ENCODE measurements around the gene LPP. TPM values are rescaled to one million over a fixed set of nuclear protein-coding genes. Genes with fewer than 3 reads are reported as not detected.

Gene LPP
- total RNA-seq, 5 donors from 2014 or later (not counting 1 experiment from before 2014, with no cell fraction given), result 23.8 to 82.6 (median 39.3) TPM

DNA sequence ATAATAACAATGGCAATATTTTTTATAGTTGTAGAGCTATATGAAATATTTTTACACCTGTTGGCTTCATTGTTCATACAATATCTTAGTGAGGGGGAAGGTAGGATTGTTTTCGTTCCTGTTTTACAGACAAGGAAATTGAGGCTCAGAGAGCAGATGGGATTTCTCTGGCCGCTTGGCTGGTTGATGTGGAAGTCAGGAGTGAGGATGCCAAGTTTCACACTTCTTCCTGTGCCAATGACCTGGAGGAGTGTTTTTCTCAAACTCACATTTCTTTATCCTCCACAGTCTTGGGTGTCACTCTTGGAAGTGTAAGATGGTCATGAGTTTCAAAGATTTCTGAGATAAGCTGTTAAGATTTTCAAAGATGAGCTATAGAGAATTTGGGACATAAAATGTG, 50.6 kb downstream of the LPP start:
- H3K4me3 ChIP-seq (ENCODE audit: control insufficient read depth in 1 of 2, extremely low read depth in 1 of 2, low read length in 1 of 2), result no peak overlapping the region
- H3K4me1 ChIP-seq (ENCODE audit: control insufficient read depth in 1 of 2, extremely low read depth in 1 of 2, insufficient read depth in 2 of 2, low read length in 2 of 2), result no peaks in the 10 kb centered on the region
- H3K27ac ChIP-seq (ENCODE audit: low read length), result no peak overlapping the region
- CTCF ChIA-PET, result interaction anchor here (0.7 to 0.9 kb wide), 3 partner anchors 20 to 457 kb away, joined by 3 to 10 read pairs (median 7); no protein-coding TSS in a partner anchor
- H3K27me3 ChIP-seq (replicated peaks in 1 of 2; ENCODE audit: control insufficient read depth in 2 of 2, extremely low read depth in 1 of 2, insufficient read depth in 2 of 2, low read length in 1 of 2), result no peaks in the 10 kb centered on the region
- Mint-ChIP-seq H3K27me3 (no peaks in the 10 kb centered on the region), H3K4me1 (peaks cover 10 to 26% (median 12%) of the 10 kb centered on the region in 3 donors), H3K9me3 (no peaks in the 10 kb centered on the region), H3K36me3 (peaks cover 32% of the 10 kb centered on the region), H3K27ac (no peak overlapping the region), H3K4me3 (no peak overlapping the region)
- 100% methylated on average over 1 of the region's 2 CpGs for WGBS (ENCODE audit: insufficient coverage)
- DNase-seq, result no peak
- H3K9me3 ChIP-seq, result no peaks in the 10 kb centered on the region
- no peak for ATAC-seq (replicated peaks in 1 of 4)
- peaks cover 0 to 3% of the 10 kb centered on the region in 2 donors for H3K36me3 ChIP-seq (ENCODE audit: control insufficient read depth in 2 of 2, extremely low read depth in 1 of 2, insufficient read depth in 1 of 2, low read length in 1 of 2)
- POLR2A ChIA-PET, result no interaction called here

- H3K9me3 Mint-ChIP-seq, result no peaks in the 10 kb centered on the region
- DNase-seq, result no peak
- peaks cover 10 to 26% (median 13%) of the 10 kb centered on the region in 3 donors for H3K4me1 Mint-ChIP-seq
- H3K4me3 ChIP-seq (ENCODE audit: control insufficient read depth in 1 of 2, extremely low read depth in 1 of 2, low read length in 1 of 2), result no peak overlapping the region
- H3K27me3 Mint-ChIP-seq, result no peaks in the 10 kb centered on the region
- H3K4me3 Mint-ChIP-seq, result no peak overlapping the region
- ChIA-PET CTCF (interaction anchor here (0.6 to 1.2 kb wide), 3 partner anchors 12 to 460 kb away, joined by 3 to 4 read pairs (median 3); partner anchors contain the start of gene BCL6 (in 1 of the 2)), POLR2A (interaction anchor here in 1 of 2 donors (0.6 kb wide), 2 partner anchors 38 to 234 kb away, joined by 3 to 4 read pairs; no protein-coding TSS in a partner anchor)
- WGBS (ENCODE audit: insufficient coverage), result 92% methylated on average over 7 of the region's 7 CpGs
- H3K27me3 ChIP-seq (replicated peaks in 1 of 2; ENCODE audit: control insufficient read depth in 2 of 2, extremely low read depth in 1 of 2, insufficient read depth in 2 of 2, low read length in 1 of 2), result no peaks in the 10 kb centered on the region
- peaks cover 0 to 4% of the 10 kb centered on the region in 2 donors for H3K36me3 ChIP-seq (ENCODE audit: control insufficient read depth in 2 of 2, extremely low read depth in 1 of 2, insufficient read depth in 1 of 2, low read length in 1 of 2)
- H3K27ac ChIP-seq (ENCODE audit: low read length), result no peak overlapping the region
- no peaks in the 10 kb centered on the region for H3K4me1 ChIP-seq (ENCODE audit: control insufficient read depth in 1 of 2, extremely low read depth in 1 of 2, insufficient read depth in 2 of 2, low read length in 2 of 2)
- H3K36me3 Mint-ChIP-seq, result peaks cover 40% of the 10 kb centered on the region
- H3K27ac Mint-ChIP-seq, result no peak overlapping the region
- H3K9me3 ChIP-seq, result no peaks in the 10 kb centered on the region
- ATAC-seq (replicated peaks in 1 of 4), result no peak
Observed at GRCh38 chr3:188205992-188206416, 52.0 kb downstream of the LPP start.

GRCh38 chr3:188206787-188207186, 52.8 kb downstream of the LPP start:
- no peaks in the 10 kb centered on the region for H3K4me1 ChIP-seq (ENCODE audit: control insufficient read depth in 1 of 2, extremely low read depth in 1 of 2, insufficient read depth in 2 of 2, low read length in 2 of 2)
- ChIA-PET POLR2A (interaction anchor here in 1 of 2 donors (0.6 to 1.0 kb wide), 3 partner anchors 262 to 710 kb away, joined by 3 to 7 read pairs (median 3); no protein-coding TSS in a partner anchor), CTCF (interaction anchor here (0.6 to 1.1 kb wide), 4 partner anchors 146 to 751 kb away, joined by 3 to 6 read pairs (median 4); partner anchors contain the start of gene BCL6 (in 1 of the 2))
- no peak overlapping the region for H3K4me3 ChIP-seq (ENCODE audit: control insufficient read depth in 1 of 2, extremely low read depth in 1 of 2, low read length in 1 of 2)
- no CpG with 5 or more reads among the region's 3 CpGs for WGBS (ENCODE audit: insufficient coverage)
- no peak overlapping the region for H3K27ac Mint-ChIP-seq
- H3K27me3 Mint-ChIP-seq, result no peaks in the 10 kb centered on the region
- H3K36me3 Mint-ChIP-seq, result peaks cover 45% of the 10 kb centered on the region
- no peaks in the 10 kb centered on the region for H3K9me3 ChIP-seq
- ATAC-seq (replicated peaks in 1 of 4) (no peak), DNase-seq (no peak)
- peaks cover 0 to 4% of the 10 kb centered on the region in 2 donors for H3K36me3 ChIP-seq (ENCODE audit: control insufficient read depth in 2 of 2, extremely low read depth in 1 of 2, insufficient read depth in 1 of 2, low read length in 1 of 2)
- no peak overlapping the region for H3K27ac ChIP-seq (ENCODE audit: low read length)
- no peaks in the 10 kb centered on the region for H3K27me3 ChIP-seq (replicated peaks in 1 of 2; ENCODE audit: control insufficient read depth in 2 of 2, extremely low read depth in 1 of 2, insufficient read depth in 2 of 2, low read length in 1 of 2)
- H3K9me3 Mint-ChIP-seq, result no peaks in the 10 kb centered on the region
- peaks cover 10 to 22% (median 13%) of the 10 kb centered on the region in 3 donors for H3K4me1 Mint-ChIP-seq
- H3K4me3 Mint-ChIP-seq, result no peak overlapping the region

- H3K4me1 ChIP-seq (ENCODE audit: control insufficient read depth in 1 of 2, extremely low read depth in 1 of 2, insufficient read depth in 2 of 2, low read length in 2 of 2), result no peaks in the 10 kb centered on the region
- no peak overlapping the region for H3K4me3 ChIP-seq (ENCODE audit: control insufficient read depth in 1 of 2, extremely low read depth in 1 of 2, low read length in 1 of 2)
- CTCF ChIA-PET, result interaction anchor here in 1 of 2 donors (0.5 to 1.1 kb wide), 3 partner anchors 460 to 1127 kb away, joined by 3 read pairs; no protein-coding TSS in a partner anchor
- Mint-ChIP-seq H3K4me1 (peaks cover 4 to 13% (median 9%) of the 10 kb centered on the region in 3 donors), H3K9me3 (no peaks in the 10 kb centered on the region), H3K27me3 (no peaks in the 10 kb centered on the region), H3K36me3 (peaks cover 45% of the 10 kb centered on the region), H3K27ac (no peak overlapping the region), H3K4me3 (no peak overlapping the region)
- no peaks in the 10 kb centered on the region for H3K9me3 ChIP-seq
- no peaks in the 10 kb centered on the region for H3K27me3 ChIP-seq (replicated peaks in 1 of 2; ENCODE audit: control insufficient read depth in 2 of 2, extremely low read depth in 1 of 2, insufficient read depth in 2 of 2, low read length in 1 of 2)
- peaks cover 0 to 4% of the 10 kb centered on the region in 2 donors for H3K36me3 ChIP-seq (ENCODE audit: control insufficient read depth in 2 of 2, extremely low read depth in 1 of 2, insufficient read depth in 1 of 2, low read length in 1 of 2)
- DNase-seq (no peak), ATAC-seq (replicated peaks in 1 of 4) (no peak)
- no peak overlapping the region for H3K27ac ChIP-seq (ENCODE audit: low read length)
- POLR2A ChIA-PET, result interaction anchor here in 1 of 2 donors (1.0 kb wide), 1 partner anchor 467 kb away, joined by 3 read pairs; no protein-coding TSS in a partner anchor
- 100% methylated on average over 4 of the region's 5 CpGs for WGBS (ENCODE audit: insufficient coverage)
Observed at GRCh38 chr3:188207941-188208515, 54.1 kb downstream of the LPP start.

DNA sequence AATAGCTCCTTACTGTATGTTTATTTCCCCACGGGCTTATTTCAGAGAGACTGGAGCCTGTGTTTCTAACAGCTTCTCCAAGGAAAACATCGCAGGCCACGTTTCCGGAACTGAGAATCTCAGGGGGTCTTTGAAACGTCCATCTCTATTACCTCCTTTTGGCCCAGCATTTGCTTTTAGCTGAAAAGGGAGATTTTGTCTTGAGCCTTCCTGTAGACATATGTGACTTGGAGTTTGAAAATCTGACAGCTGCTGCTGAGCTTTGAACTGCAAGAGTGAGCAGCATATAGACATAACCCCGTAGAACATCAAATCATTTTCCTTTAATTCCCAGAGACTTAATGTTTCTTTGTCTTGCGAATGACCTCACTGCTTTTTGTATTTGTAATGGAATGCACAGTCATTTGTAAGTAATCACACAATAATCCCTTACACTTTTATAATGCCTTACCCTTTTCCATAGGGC, 54.6 kb downstream of the LPP start:
- no peaks in the 10 kb centered on the region for H3K27me3 Mint-ChIP-seq
- Histone ChIP-seq H3K9me3 (no peaks in the 10 kb centered on the region), H3K27me3 (replicated peaks in 1 of 2; ENCODE audit: control insufficient read depth in 2 of 2, extremely low read depth in 1 of 2, insufficient read depth in 2 of 2, low read length in 1 of 2) (no peaks in the 10 kb centered on the region), H3K4me1 (ENCODE audit: control insufficient read depth in 1 of 2, extremely low read depth in 1 of 2, insufficient read depth in 2 of 2, low read length in 2 of 2) (no peaks in the 10 kb centered on the region), H3K4me3 (ENCODE audit: control insufficient read depth in 1 of 2, extremely low read depth in 1 of 2, low read length in 1 of 2) (no peak overlapping the region), H3K36me3 (ENCODE audit: control insufficient read depth in 2 of 2, extremely low read depth in 1 of 2, insufficient read depth in 1 of 2, low read length in 1 of 2) (peaks cover 0 to 4% of the 10 kb centered on the region in 2 donors), H3K27ac (ENCODE audit: low read length) (no peak overlapping the region)
- no peak overlapping the region for H3K27ac Mint-ChIP-seq
- ChIA-PET CTCF (interaction anchor here in 1 of 2 donors (0.5 to 0.6 kb wide), 2 partner anchors 461 to 1126 kb away, joined by 3 read pairs; no protein-coding TSS in a partner anchor), POLR2A (no interaction called here)
- peaks cover 48% of the 10 kb centered on the region for H3K36me3 Mint-ChIP-seq
- DNase-seq, result no peak
- no peaks in the 10 kb centered on the region for H3K9me3 Mint-ChIP-seq
- ATAC-seq (replicated peaks in 1 of 4), result no peak
- WGBS (ENCODE audit: insufficient coverage), result 100% methylated on average over 1 of the region's 7 CpGs
- no peak overlapping the region for H3K4me3 Mint-ChIP-seq
- peaks cover 6 to 13% (median 12%) of the 10 kb centered on the region in 3 donors for H3K4me1 Mint-ChIP-seq

GRCh38 chr3:188209034-188209433, 55.1 kb downstream of the LPP start:
- peaks cover 7 to 13% (median 12%) of the 10 kb centered on the region in 3 donors for H3K4me1 Mint-ChIP-seq
- ATAC-seq (replicated peaks in 1 of 4) (no peak), DNase-seq (no peak)
- no peaks in the 10 kb centered on the region for H3K9me3 Mint-ChIP-seq
- no peak overlapping the region for H3K27ac Mint-ChIP-seq
- Histone ChIP-seq H3K4me1 (ENCODE audit: control insufficient read depth in 1 of 2, extremely low read depth in 1 of 2, insufficient read depth in 2 of 2, low read length in 2 of 2) (no peaks in the 10 kb centered on the region), H3K36me3 (ENCODE audit: control insufficient read depth in 2 of 2, extremely low read depth in 1 of 2, insufficient read depth in 1 of 2, low read length in 1 of 2) (peaks cover 0 to 4% of the 10 kb centered on the region in 2 donors), H3K4me3 (ENCODE audit: control insufficient read depth in 1 of 2, extremely low read depth in 1 of 2, low read length in 1 of 2) (no peak overlapping the region), H3K9me3 (no peaks in the 10 kb centered on the region), H3K27me3 (replicated peaks in 1 of 2; ENCODE audit: control insufficient read depth in 2 of 2, extremely low read depth in 1 of 2, insufficient read depth in 2 of 2, low read length in 1 of 2) (no peaks in the 10 kb centered on the region), H3K27ac (ENCODE audit: low read length) (no peak overlapping the region)
- ChIA-PET POLR2A (no interaction called here), CTCF (no interaction called here)
- H3K4me3 Mint-ChIP-seq, result no peak overlapping the region
- H3K27me3 Mint-ChIP-seq, result no peaks in the 10 kb centered on the region
- WGBS (ENCODE audit: insufficient coverage), result 50% methylated on average over 2 of the region's 3 CpGs
- peaks cover 52% of the 10 kb centered on the region for H3K36me3 Mint-ChIP-seq

All from T-cell (primary cell).